C4-2B (cell line): Measurements from ENCODE around the gene CYB5RL.

Experiments used
- H3K27ac ChIP-seq: fragments of 450-650 bp; 2 replicates; pipeline ENCODE4 v1.5.1; 2017
- CTCF ChIP-seq: fragments of 450-650 bp; conservative IDR thresholded peaks from 2 replicates; pipeline ENCODE4 v1.5.1; 2017; ENCODE audit warnings: mild to moderate bottlenecking
- ZFX ChIP-seq: fragments of 450-650 bp; IDR thresholded peaks from 2 replicates; pipeline ENCODE4 v1.6.1; 2017

Gene CYB5RL

GRCh38 chr1:54204199-54204598 is 4.4 kb upstream of the CYB5RL start:
- no peak overlapping the region for H3K27ac ChIP-seq
- TF ChIP-seq ZFX (no peak), CTCF (no peak)

GRCh38 chr1:54200519-54200997 is 728 bp upstream of the CYB5RL start:
- TF ChIP-seq CTCF (no peak), ZFX (peak; percentile 61; the same call in 1 of the 2 replicates)
- H3K27ac ChIP-seq: peak overlapping the region; percentile 86

GRCh38 chr1:54199151-54199764 is 572 bp downstream of the CYB5RL start:
- TF ChIP-seq ZFX (no peak), CTCF (no peak)
- peak overlapping the region; percentile 86 for H3K27ac ChIP-seq

GRCh38 chr1:54193453-54193852 is 6.4 kb downstream of the CYB5RL start:
- TF ChIP-seq CTCF (no peak), ZFX (no peak)
- no peak overlapping the region for H3K27ac ChIP-seq

GRCh38 chr1:54191525-54191924 is 8.3 kb downstream of the CYB5RL start:
- TF ChIP-seq CTCF: no peak
- TF ChIP-seq ZFX: no peak
- H3K27ac ChIP-seq: no peak overlapping the region

- H3K27ac ChIP-seq: no peak overlapping the region
- TF ChIP-seq CTCF (no peak), ZFX (no peak)
Measured at GRCh38 chr1:54190526-54190925, 9.3 kb downstream of the CYB5RL start.

- TF ChIP-seq CTCF: no peak
Measured at GRCh38 chr1:54188291-54188690, 11.5 kb downstream of the CYB5RL start.

More at GRCh38 chr1:54188291-54188690, 11.5 kb downstream of the CYB5RL start:
- H3K27ac ChIP-seq: no peak overlapping the region
